ENCODE measurements around the gene USHBP1.
"Not testable (repeated sequence)": the region's sequence is repeated elsewhere in the genome, so short reads cannot be mapped to it uniquely, and the experiment has no call there.

The USHBP1 gene

GRCh38 chr19:17274892-17275291, 10.3 kb upstream of the USHBP1 start:
- H3K4me3 ChIP-seq (ENCODE audit: low read length): not testable (repeated sequence)

GRCh38 chr19:17268754-17269153, 4.2 kb upstream of the USHBP1 start:
- peaks cover 2% of the 10 kb centered on the region for H3K4me1 ChIP-seq (ENCODE audit: control insufficient read depth, low read depth, low read length)
- H4K5ac ChIP-seq (ENCODE audit: low read length): no peak overlapping the region
- no peak overlapping the region for H2AK5ac ChIP-seq (ENCODE audit: low read length)
- no peak overlapping the region for H2BK15ac ChIP-seq (replicated peaks; ENCODE audit: low read depth)
- H3K18ac ChIP-seq (ENCODE audit: low read length): no peak overlapping the region
- H3K4me2 ChIP-seq (ENCODE audit: low read length): no peak overlapping the region
- no peak overlapping the region for H4K8ac ChIP-seq (ENCODE audit: low read depth, low read length)
- H3K9ac ChIP-seq (ENCODE audit: low read length): no peak overlapping the region
- H2BK5ac ChIP-seq (ENCODE audit: low read length): no peak overlapping the region
- H3K4me3 ChIP-seq (ENCODE audit: low read length): no peak overlapping the region
- peaks cover 8% of the 10 kb centered on the region for H3K36me3 ChIP-seq (ENCODE audit: control insufficient read depth, insufficient read depth, low read length)
- H3K4ac ChIP-seq (ENCODE audit: low read depth, low read length): no peak overlapping the region
- H3K27ac ChIP-seq (ENCODE audit: low read depth, low read length): no peak overlapping the region
- no peak overlapping the region for H3K23ac ChIP-seq (ENCODE audit: low read length)
- no peak overlapping the region for H2BK120ac ChIP-seq (ENCODE audit: low read depth, low read length)
- DNase-seq: no peak
- no peaks in the 10 kb centered on the region for H3K27me3 ChIP-seq (ENCODE audit: insufficient read depth, low read length, poor library complexity)
- WGBS (ENCODE audit: extremely low coverage, insufficient coverage, low lambda C conversion rate): no CpG with 5 or more reads among the region's 13 CpGs
- H3K56ac ChIP-seq (ENCODE audit: low read length): no peak overlapping the region
- H3K79me2 ChIP-seq (ENCODE audit: control insufficient read depth, insufficient read depth, low read length): peaks cover 3% of the 10 kb centered on the region
- H3K79me1 ChIP-seq (ENCODE audit: low read length): no peaks in the 10 kb centered on the region

More at GRCh38 chr19:17274892-17275291, 10.3 kb upstream of the USHBP1 start:
- H3K9ac ChIP-seq (ENCODE audit: low read length); H2BK120ac ChIP-seq (ENCODE audit: low read depth, low read length); H2BK5ac ChIP-seq (ENCODE audit: low read length); H3K56ac ChIP-seq (ENCODE audit: low read length); H4K8ac ChIP-seq (ENCODE audit: low read depth, low read length); H3K79me2 ChIP-seq (ENCODE audit: control insufficient read depth, insufficient read depth, low read length); H3K79me1 ChIP-seq (ENCODE audit: low read length); H4K5ac ChIP-seq (ENCODE audit: low read length); H3K4me2 ChIP-seq (ENCODE audit: low read length); H2BK15ac ChIP-seq (replicated peaks; ENCODE audit: low read depth); H2AK5ac ChIP-seq (ENCODE audit: low read length); H3K27ac ChIP-seq (ENCODE audit: low read depth, low read length); H3K27me3 ChIP-seq (ENCODE audit: insufficient read depth, low read length, poor library complexity); H3K4ac ChIP-seq (ENCODE audit: low read depth, low read length); H3K18ac ChIP-seq (ENCODE audit: low read length); H3K23ac ChIP-seq (ENCODE audit: low read length); DNase-seq; H3K4me1 ChIP-seq (ENCODE audit: control insufficient read depth, low read depth, low read length): not testable (repeated sequence)
- WGBS (ENCODE audit: extremely low coverage, insufficient coverage, low lambda C conversion rate): no CpG with 5 or more reads among the region's 3 CpGs
- peaks cover 18% of the 10 kb centered on the region for H3K36me3 ChIP-seq (ENCODE audit: control insufficient read depth, insufficient read depth, low read length)

GRCh38 chr19:17266975-17267788, 2.6 kb upstream of the USHBP1 start, which contains the start of gene BABAM1:
Gene BABAM1 (plus strand): TSS chr19:17267443. CDS start chr19:17268807, 1,364 bp downstream.
- H3K4me3 ChIP-seq (ENCODE audit: low read length): peak within 1 kb of the TSS; percentile 90
- H3K9ac ChIP-seq (ENCODE audit: low read length): peak within 1 kb of the TSS; percentile 91
- peak within 1 kb of the TSS; percentile 20 for H3K27ac ChIP-seq (ENCODE audit: low read depth, low read length)
- no peaks in the 10 kb centered on the region for H3K27me3 ChIP-seq (ENCODE audit: insufficient read depth, low read length, poor library complexity)
- peak within 1 kb of the TSS; percentile 94 for H4K8ac ChIP-seq (ENCODE audit: low read depth, low read length)
- peak within 1 kb of the TSS; percentile 90 for H3K56ac ChIP-seq (ENCODE audit: low read length)
- no peak within 1 kb of the TSS for H2BK120ac ChIP-seq (ENCODE audit: low read depth, low read length)
- H2BK5ac ChIP-seq (ENCODE audit: low read length): no peak within 1 kb of the TSS
- H4K5ac ChIP-seq (ENCODE audit: low read length): no peak within 1 kb of the TSS
- no peak within 1 kb of the TSS for H3K23ac ChIP-seq (ENCODE audit: low read length)
- H3K18ac ChIP-seq (ENCODE audit: low read length): peak within 1 kb of the TSS; percentile 95
- H3K4me2 ChIP-seq (ENCODE audit: low read length): peak within 1 kb of the TSS; percentile 23
- peaks cover 4% of the 10 kb centered on the region for H3K36me3 ChIP-seq (ENCODE audit: control insufficient read depth, insufficient read depth, low read length)
- H3K4ac ChIP-seq (ENCODE audit: low read depth, low read length): peak within 1 kb of the TSS; percentile 73
- peak; percentile 100 for DNase-seq
- H3K4me1 ChIP-seq (ENCODE audit: control insufficient read depth, low read depth, low read length): peaks cover 2% of the 10 kb centered on the region
- H3K79me1 ChIP-seq (ENCODE audit: low read length): no peaks in the 10 kb centered on the region
- no CpG with 5 or more reads among the region's 27 CpGs for WGBS (ENCODE audit: extremely low coverage, insufficient coverage, low lambda C conversion rate)
- H2BK15ac ChIP-seq (replicated peaks; ENCODE audit: low read depth): no peak within 1 kb of the TSS
- H3K79me2 ChIP-seq (ENCODE audit: control insufficient read depth, insufficient read depth, low read length): peaks cover 3% of the 10 kb centered on the region
- H2AK5ac ChIP-seq (ENCODE audit: low read length): no peak within 1 kb of the TSS

GRCh38 chr19:17266589-17266974, 2.0 kb upstream of the USHBP1 start:
- no peak overlapping the region for H4K5ac ChIP-seq (ENCODE audit: low read length)
- no peaks in the 10 kb centered on the region for H3K79me1 ChIP-seq (ENCODE audit: low read length)
- no peak overlapping the region for H3K9ac ChIP-seq (ENCODE audit: low read length)
- peak overlapping the region; percentile 15 for H3K56ac ChIP-seq (ENCODE audit: low read length)
- H3K36me3 ChIP-seq (ENCODE audit: control insufficient read depth, insufficient read depth, low read length): peaks cover 3% of the 10 kb centered on the region
- no peak overlapping the region for H3K23ac ChIP-seq (ENCODE audit: low read length)
- no peak overlapping the region for H2BK15ac ChIP-seq (replicated peaks; ENCODE audit: low read depth)
- no peak overlapping the region for H3K4me3 ChIP-seq (ENCODE audit: low read length)
- H3K27ac ChIP-seq (ENCODE audit: low read depth, low read length): no peak overlapping the region
- H3K18ac ChIP-seq (ENCODE audit: low read length): no peak overlapping the region
- peaks cover 2% of the 10 kb centered on the region for H3K4me1 ChIP-seq (ENCODE audit: control insufficient read depth, low read depth, low read length)
- no peak overlapping the region for H2BK120ac ChIP-seq (ENCODE audit: low read depth, low read length)
- no peaks in the 10 kb centered on the region for H3K27me3 ChIP-seq (ENCODE audit: insufficient read depth, low read length, poor library complexity)
- peaks cover 3% of the 10 kb centered on the region for H3K79me2 ChIP-seq (ENCODE audit: control insufficient read depth, insufficient read depth, low read length)
- H4K8ac ChIP-seq (ENCODE audit: low read depth, low read length): no peak overlapping the region
- no peak for DNase-seq
- H2BK5ac ChIP-seq (ENCODE audit: low read length): no peak overlapping the region
- H2AK5ac ChIP-seq (ENCODE audit: low read length): no peak overlapping the region
- no CpG with 5 or more reads among the region's 12 CpGs for WGBS (ENCODE audit: extremely low coverage, insufficient coverage, low lambda C conversion rate)
- no peak overlapping the region for H3K4ac ChIP-seq (ENCODE audit: low read depth, low read length)
- no peak overlapping the region for H3K4me2 ChIP-seq (ENCODE audit: low read length)

DNA sequence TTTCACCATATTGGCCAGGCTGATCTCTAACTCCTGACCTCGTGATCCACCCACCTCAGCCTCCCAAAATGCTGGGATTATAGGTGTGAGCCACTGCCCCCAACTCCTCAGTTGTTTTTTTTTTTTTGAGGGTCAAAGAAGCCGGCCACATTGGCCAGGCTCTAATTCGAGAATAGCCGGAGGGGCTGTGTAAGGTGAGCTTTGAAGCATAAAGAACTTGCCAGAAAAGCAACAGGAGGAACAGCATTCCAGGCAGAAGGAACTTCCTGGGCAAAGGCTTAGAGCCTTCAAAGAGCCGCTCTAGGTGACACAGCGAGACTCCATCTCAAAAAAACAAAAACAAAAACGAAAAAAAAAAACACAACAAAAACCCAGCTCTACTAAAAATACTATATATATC, 1.5 kb upstream of the USHBP1 start:
- H4K5ac ChIP-seq (ENCODE audit: low read length): no peak overlapping the region
- H3K4me1 ChIP-seq (ENCODE audit: control insufficient read depth, low read depth, low read length): peaks cover 2% of the 10 kb centered on the region
- WGBS (ENCODE audit: extremely low coverage, insufficient coverage, low lambda C conversion rate): no CpG with 5 or more reads among the region's 7 CpGs
- DNase-seq: no peak
- H3K9ac ChIP-seq (ENCODE audit: low read length): no peak overlapping the region
- H2BK120ac ChIP-seq (ENCODE audit: low read depth, low read length): no peak overlapping the region
- H3K56ac ChIP-seq (ENCODE audit: low read length): no peak overlapping the region
- no peaks in the 10 kb centered on the region for H3K27me3 ChIP-seq (ENCODE audit: insufficient read depth, low read length, poor library complexity)
- no peak overlapping the region for H2BK5ac ChIP-seq (ENCODE audit: low read length)
- no peak overlapping the region for H4K8ac ChIP-seq (ENCODE audit: low read depth, low read length)
- H3K4me3 ChIP-seq (ENCODE audit: low read length): no peak overlapping the region
- no peaks in the 10 kb centered on the region for H3K79me1 ChIP-seq (ENCODE audit: low read length)
- H3K36me3 ChIP-seq (ENCODE audit: control insufficient read depth, insufficient read depth, low read length): no peaks in the 10 kb centered on the region
- H3K79me2 ChIP-seq (ENCODE audit: control insufficient read depth, insufficient read depth, low read length): peaks cover 3% of the 10 kb centered on the region
- H3K4me2 ChIP-seq (ENCODE audit: low read length): no peak overlapping the region
- H3K18ac ChIP-seq (ENCODE audit: low read length): no peak overlapping the region
- H3K23ac ChIP-seq (ENCODE audit: low read length): no peak overlapping the region
- H2AK5ac ChIP-seq (ENCODE audit: low read length): no peak overlapping the region
- H2BK15ac ChIP-seq (replicated peaks; ENCODE audit: low read depth): no peak overlapping the region
- no peak overlapping the region for H3K27ac ChIP-seq (ENCODE audit: low read depth, low read length)
- no peak overlapping the region for H3K4ac ChIP-seq (ENCODE audit: low read depth, low read length)

Measured in mesendoderm (in vitro differentiated cells).